GM12878 (cell line): Measurements from ENCODE around the gene SEMA5A. TPM values are rescaled to one million over a fixed set of nuclear protein-coding genes. Genes with fewer than 3 reads are reported as not detected.

Source experiments
- ATAC-seq: fragments of 200-7000 bp; cut with Tn5 transposase; 3 replicates; pipeline ENCODE4 v1.9.1; 2020; ENCODE audit warnings: mild to moderate bottlenecking, moderate library complexity
- BruUV-seq: library from RNA; stranded (reverse); fragments of 400-500 nt; replicated peaks from 2 replicates; lab custom pipeline; 2021; lab: Mats Ljungman, UMichigan
- CTCF ChIA-PET: fragments of 300-600 bp; sonication (Branson Sonifier 250); formaldehyde crosslinking; extraction: SDS; loops from one replicate; lab custom pipeline; 2021; ENCODE audit warnings: inconsistent platforms; lab: Yijun Ruan, JAX
- POLR2A ChIA-PET: fragments of 350-600 bp; formaldehyde crosslinking; extraction: SDS; loops from one replicate; lab custom pipeline; 2021; ENCODE audit warnings: inconsistent platforms; lab: Charles Lee
- RAD21 ChIA-PET: fragments of 300-600 bp; sonication (Branson Sonifier 250); formaldehyde crosslinking; loops from one replicate; lab custom pipeline; 2023; ENCODE audit warnings: antibody characterized with exemption; ENCODE audit not compliant: unreplicated experiment; lab: Charles Lee
- SMC1A ChIA-PET: fragments of 300-600 bp; sonication (Branson Sonifier 250); formaldehyde crosslinking; loops from one replicate; lab custom pipeline; 2023; ENCODE audit not compliant: unreplicated experiment, uncharacterized antibody; lab: Charles Lee
- DNase-seq: peaks from one replicate; pipeline ENCODE4 v3.0.0-alpha.2; 2011; ENCODE audit warnings: low read depth, low spot score
- FAIRE-seq: peaks from 3 replicates; lab custom pipeline; 2011; peaks lifted over from hg19 to GRCh38; lab: Jason Lieb, UNC
- H2AFZ ChIP-seq: 2 replicates; pipeline ENCODE4 v1.6.0; 2011; ENCODE audit warnings: low read depth, low read length, control low read depth; ENCODE audit not compliant: control insufficient read depth
- H3K27ac ChIP-seq: 2 replicates; pipeline ENCODE4 v1.5.1; 2011; ENCODE audit warnings: control low read depth; ENCODE audit not compliant: control insufficient read depth, insufficient read depth
- H3K27me3 ChIP-seq, 2 experiments: replicated peaks in 1 of 2; 2 replicates each; pipeline versions ENCODE4 v1.6.0 to v1.6.1; 2011; ENCODE audit warnings: low read length in 1 of 2; ENCODE audit not compliant: control insufficient read depth in 2 of 2, insufficient read depth in 2 of 2
- H3K36me3 ChIP-seq, 2 experiments: 2 replicates each; pipeline ENCODE4 v1.5.1; 2011; ENCODE audit warnings: low read length in 1 of 2; ENCODE audit not compliant: control insufficient read depth in 2 of 2, insufficient read depth in 2 of 2
- H3K4me1 ChIP-seq: 2 replicates; pipeline ENCODE4 v1.6.1; 2011; ENCODE audit warnings: mild to moderate bottlenecking, low read length, moderate library complexity, mixed read lengths; ENCODE audit not compliant: control insufficient read depth, insufficient read depth
- H3K4me2 ChIP-seq: 2 replicates; pipeline ENCODE4 v1.6.0; 2011; ENCODE audit warnings: control low read depth; ENCODE audit not compliant: control insufficient read depth, insufficient read depth
- H3K4me3 ChIP-seq: fragments of 200-600 bp; sonication (generic); 2 replicates; pipeline ENCODE4 v1.5.1; 2016
- H3K79me2 ChIP-seq: 2 replicates; pipeline ENCODE4 v1.6.0; 2011; ENCODE audit warnings: low read length; ENCODE audit not compliant: control insufficient read depth, insufficient read depth
- H3K9ac ChIP-seq: 2 replicates; pipeline ENCODE4 v1.8.0; 2011; ENCODE audit warnings: low read length, control low read depth, mixed read lengths; ENCODE audit not compliant: control insufficient read depth, insufficient read depth
- H3K9me3 ChIP-seq: replicated peaks from 3 replicates; pipeline ENCODE4 v1.5.1; 2011; ENCODE audit warnings: mild to moderate bottlenecking, low read length; ENCODE audit not compliant: control insufficient read depth, insufficient read depth
- H4K20me1 ChIP-seq: 2 replicates; pipeline ENCODE4 v1.6.0; 2011; ENCODE audit not compliant: control insufficient read depth, insufficient read depth
- BACH1 ChIP-seq: fragments of 450-650 bp; IDR thresholded peaks from 2 replicates; pipeline ENCODE4 v1.6.1; 2017; ENCODE audit warnings: mild to moderate bottlenecking, borderline replicate concordance
- BRCA1 ChIP-seq: IDR thresholded peaks from 2 replicates; pipeline ENCODE4 v1.6.1; 2011; ENCODE audit warnings: low read depth, low read length, improper control_type of control experiment
- ESRRA ChIP-seq: IDR thresholded peaks from 2 replicates; pipeline ENCODE4 v1.6.1; 2012; ENCODE audit warnings: mild to moderate bottlenecking, low read length, improper control_type of control experiment
- FOXM1 ChIP-seq: IDR thresholded peaks from 2 replicates; pipeline ENCODE4 v1.6.1; 2012; ENCODE audit warnings: low read depth, mild to moderate bottlenecking, inconsistent platforms, low read length, moderate library complexity
- GATAD2B ChIP-seq: fragments of 450-650 bp; conservative IDR thresholded peaks from 2 replicates; pipeline ENCODE4 v1.6.1; 2017; ENCODE audit warnings: low read depth, mild to moderate bottlenecking, moderate library complexity
- HDAC6 ChIP-seq: fragments of 200-600 bp; sonication (generic); IDR thresholded peaks from one replicate; pipeline ENCODE4 v1.8.0; 2017; ENCODE audit warnings: antibody characterized with exemption; ENCODE audit not compliant: unreplicated experiment
- MEF2B ChIP-seq: fragments of 450-650 bp; IDR thresholded peaks from 2 replicates; pipeline ENCODE4 v1.6.1; 2018; ENCODE audit warnings: mild to moderate bottlenecking, moderate library complexity; ENCODE audit not compliant: partially characterized antibody, poor library complexity, severe bottlenecking
- MTA3 ChIP-seq: IDR thresholded peaks from 2 replicates; pipeline ENCODE4 v1.6.1; 2012; ENCODE audit warnings: low read length, inconsistent platforms, borderline replicate concordance
- MYC ChIP-seq: IDR thresholded peaks from 2 replicates; pipeline ENCODE4 v1.6.1; 2011; ENCODE audit warnings: mild to moderate bottlenecking, low read length, moderate library complexity, inconsistent platforms; ENCODE audit not compliant: insufficient read depth, insufficient replicate concordance, insufficient read length, severe bottlenecking
- NR2C2 ChIP-seq: IDR thresholded peaks from 2 replicates; pipeline ENCODE4 v1.6.1; 2011; ENCODE audit warnings: borderline replicate concordance, low read depth; ENCODE audit not compliant: control insufficient read depth, insufficient read length
- RAD21 ChIP-seq: IDR thresholded peaks from 2 replicates; pipeline ENCODE4 v1.6.1; 2011; ENCODE audit warnings: mild to moderate bottlenecking, low read depth, low read length, moderate library complexity; ENCODE audit not compliant: insufficient read depth
- RB1 ChIP-seq: fragments of 450-650 bp; formaldehyde crosslinking; IDR thresholded peaks from 2 replicates; pipeline ENCODE4 v1.6.1; 2017; ENCODE audit warnings: mild to moderate bottlenecking, borderline replicate concordance
- RFX5 ChIP-seq: IDR thresholded peaks from 2 replicates; pipeline ENCODE4 v1.6.1; 2011; ENCODE audit warnings: low read depth, low read length, improper control_type of control experiment
- SRF ChIP-seq, 2 experiments: IDR thresholded peaks; 2 replicates each; pipeline ENCODE4 v1.6.1; 2011; ENCODE audit warnings: low read depth in 2 of 2, low read length in 2 of 2, mild to moderate bottlenecking in 1 of 2, moderate library complexity in 1 of 2
- STAT3 ChIP-seq: IDR thresholded peaks from 2 replicates; pipeline ENCODE4 v1.6.1; 2011; ENCODE audit warnings: low read depth, low read length, improper control_type of control experiment
- WGBS: methylation state at CpG from one replicate; pipeline ENCODE4 v1.1.6; 2016; ENCODE audit warnings: low lambda C conversion rate; ENCODE audit not compliant: insufficient replicate concordance, insufficient coverage; ENCODE audit errors: missing lambda C conversion rate; 5-methylcytosine and 5-hydroxymethylcytosine counted together
- in situ Hi-C: fragments of 300-500 bp; cut with MboI; formaldehyde crosslinking; loops from 9 replicates; pipeline ENCODE4 v1.14.3; 2018; ENCODE audit warnings: mixed read lengths
- intact Hi-C: fragments of 100-400 bp; cut with micrococcal nuclease; formaldehyde crosslinking; loops from one replicate; pipeline ENCODE4 v1.14.2; 2022; ENCODE audit not compliant: unreplicated experiment
- polyA plus RNA-seq, 11 experiments: library from polyadenylated mRNA; depleted of rRNA in 4 of 11; unstranded in 6 of 11; stranded (reverse) in 5 of 11; fragments of >200 nt; fragmentation: Nextera tagmentation in 4 of 11; fragmentation: Illumina TruSeq in 1 of 11; extraction: Ambion mirVana in 4 of 11; extraction: Trizol in 1 of 11; gene quantifications; 1 replicate in 1 of 11; 2 replicates in 10 of 11; pipeline versions ENCODE4 v1.2.1 to v1.2.3, GENCODE V29; 2011 to 2016; ENCODE audit warnings: inconsistent platforms in 2 of 11, missing spikeins in 2 of 11, low read depth in 1 of 11
- total RNA-seq, 4 experiments: library from RNA; depleted of rRNA in 3 of 4; stranded (reverse); fragments of >200 nt in 3 of 4; fragmentation: Illumina TruSeq in 1 of 4; extraction: Trizol in 1 of 4; gene quantifications; 2 replicates each; pipeline versions ENCODE4 v1.2.1 to v1.2.3, GENCODE V29; 2013 to 2021
- TF ChIP-seq, protein P1 (sequence below): fragments of 450-650 bp; formaldehyde crosslinking; IDR thresholded peaks from 2 replicates; pipeline ENCODE4 v1.5.0; 2022; ENCODE audit warnings: mild to moderate bottlenecking, missing genetic modification characterization
- TF ChIP-seq, protein P2 (sequence below): fragments of 450-650 bp; IDR thresholded peaks from 2 replicates; pipeline ENCODE4 v1.6.1; 2017; ENCODE audit warnings: low read depth, mild to moderate bottlenecking, moderate library complexity

SEMA5A gene
- total and polyA plus RNA-seq, 10 of the 15 experiments (the other 5 are each of a cell fraction or from before 2014, with no cell fraction given), result 0.03 to 2.4 (median 0.09) TPM; not detected in 1

DNA sequence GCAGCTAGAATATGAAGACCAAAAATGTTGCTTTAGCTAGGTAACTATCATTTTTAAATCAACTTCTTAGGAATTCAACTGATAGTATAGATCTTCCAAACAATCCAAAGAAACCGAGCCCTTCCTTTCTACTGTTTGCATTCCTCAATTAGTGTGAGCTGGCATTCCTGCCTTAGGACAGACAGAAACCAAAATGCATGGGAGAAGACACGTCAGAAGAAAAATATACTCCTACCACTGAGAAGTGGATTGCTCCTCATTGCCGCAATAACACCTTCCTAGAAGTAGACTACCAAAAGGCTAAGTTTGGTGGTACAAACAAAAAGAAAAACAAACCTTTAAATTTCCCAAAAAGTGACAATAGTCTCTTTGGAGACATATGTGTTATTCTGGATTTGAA is 440.0 kb downstream of the SEMA5A start:
- in situ Hi-C loops, result no loop called here
- H4K20me1 ChIP-seq, result no peaks in the 10 kb centered on the region; the same call in 1 of the 2 replicates
- no peaks in the 10 kb centered on the region for H3K9me3 ChIP-seq
- no peaks in the 10 kb centered on the region for H3K27me3 ChIP-seq
- no peak for ATAC-seq
- ChIA-PET POLR2A (no interaction called here), SMC1A (interaction anchor here (1.0 to 2.0 kb wide), 4 partner anchors 9 to 222 kb away, joined by 3 to 6 read pairs (median 4); no protein-coding TSS in a partner anchor), RAD21 (no interaction called here), CTCF (interaction anchor here (1.4 to 1.9 kb wide), 2 partner anchors 10 to 13 kb away, joined by 4 to 5 read pairs; no protein-coding TSS in a partner anchor)
- H3K9ac ChIP-seq, result no peak overlapping the region
- no peak overlapping the region for H3K27ac ChIP-seq
- no peaks in the 10 kb centered on the region for H3K36me3 ChIP-seq
- no peak overlapping the region for H2AFZ ChIP-seq
- no peak for FAIRE-seq
- intact Hi-C loops, result no loop called here
- no TSS peak for BruUV-seq
- no peak for DNase-seq
- WGBS, result 1% methylated on average over 3 of the region's 3 CpGs
- no peaks in the 10 kb centered on the region for H3K79me2 ChIP-seq
- H3K4me1 ChIP-seq, result no peaks in the 10 kb centered on the region
- no peak overlapping the region for H3K4me2 ChIP-seq
- H3K4me3 ChIP-seq, result no peak overlapping the region
- TF ChIP-seq MTA3 (no peak), RFX5 (no peak), NR2C2 (no peak), ESRRA (no peak), RAD21 (no peak), MYC (no peak), GATAD2B (no peak), RB1 (no peak), MEF2B (no peak), FOXM1 (no peak), SRF (IDR thresholded peaks at IDR 0.05; ENCODE audit: low read depth in 2 of 2, low read length in 2 of 2) (no peak), BACH1 (no peak), BRCA1 (no peak), STAT3 (no peak), HDAC6 (no peak)
- TF ChIP-seq, protein P1, sequence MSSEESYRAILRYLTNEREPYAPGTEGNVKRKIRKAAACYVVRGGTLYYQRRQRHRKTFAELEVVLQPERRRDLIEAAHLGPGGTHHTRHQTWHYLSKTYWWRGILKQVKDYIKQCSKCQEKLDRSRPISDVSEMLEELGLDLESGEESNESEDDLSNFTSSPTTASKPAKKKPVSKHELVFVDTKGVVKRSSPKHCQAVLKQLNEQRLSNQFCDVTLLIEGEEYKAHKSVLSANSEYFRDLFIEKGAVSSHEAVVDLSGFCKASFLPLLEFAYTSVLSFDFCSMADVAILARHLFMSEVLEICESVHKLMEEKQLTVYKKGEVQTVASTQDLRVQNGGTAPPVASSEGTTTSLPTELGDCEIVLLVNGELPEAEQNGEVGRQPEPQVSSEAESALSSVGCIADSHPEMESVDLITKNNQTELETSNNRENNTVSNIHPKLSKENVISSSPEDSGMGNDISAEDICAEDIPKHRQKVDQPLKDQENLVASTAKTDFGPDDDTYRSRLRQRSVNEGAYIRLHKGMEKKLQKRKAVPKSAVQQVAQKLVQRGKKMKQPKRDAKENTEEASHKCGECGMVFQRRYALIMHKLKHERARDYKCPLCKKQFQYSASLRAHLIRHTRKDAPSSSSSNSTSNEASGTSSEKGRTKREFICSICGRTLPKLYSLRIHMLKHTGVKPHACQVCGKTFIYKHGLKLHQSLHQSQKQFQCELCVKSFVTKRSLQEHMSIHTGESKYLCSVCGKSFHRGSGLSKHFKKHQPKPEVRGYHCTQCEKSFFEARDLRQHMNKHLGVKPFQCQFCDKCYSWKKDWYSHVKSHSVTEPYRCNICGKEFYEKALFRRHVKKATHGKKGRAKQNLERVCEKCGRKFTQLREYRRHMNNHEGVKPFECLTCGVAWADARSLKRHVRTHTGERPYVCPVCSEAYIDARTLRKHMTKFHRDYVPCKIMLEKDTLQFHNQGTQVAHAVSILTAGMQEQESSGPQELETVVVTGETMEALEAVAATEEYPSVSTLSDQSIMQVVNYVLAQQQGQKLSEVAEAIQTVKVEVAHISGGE, result no peak
- TF ChIP-seq, protein P2, sequence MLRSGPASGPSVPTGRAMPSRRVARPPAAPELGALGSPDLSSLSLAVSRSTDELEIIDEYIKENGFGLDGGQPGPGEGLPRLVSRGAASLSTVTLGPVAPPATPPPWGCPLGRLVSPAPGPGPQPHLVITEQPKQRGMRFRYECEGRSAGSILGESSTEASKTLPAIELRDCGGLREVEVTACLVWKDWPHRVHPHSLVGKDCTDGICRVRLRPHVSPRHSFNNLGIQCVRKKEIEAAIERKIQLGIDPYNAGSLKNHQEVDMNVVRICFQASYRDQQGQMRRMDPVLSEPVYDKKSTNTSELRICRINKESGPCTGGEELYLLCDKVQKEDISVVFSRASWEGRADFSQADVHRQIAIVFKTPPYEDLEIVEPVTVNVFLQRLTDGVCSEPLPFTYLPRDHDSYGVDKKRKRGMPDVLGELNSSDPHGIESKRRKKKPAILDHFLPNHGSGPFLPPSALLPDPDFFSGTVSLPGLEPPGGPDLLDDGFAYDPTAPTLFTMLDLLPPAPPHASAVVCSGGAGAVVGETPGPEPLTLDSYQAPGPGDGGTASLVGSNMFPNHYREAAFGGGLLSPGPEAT, result no peak
